Measurements from ENCODE around the gene STK33. TPM values are rescaled to one million over a fixed set of nuclear protein-coding genes. Genes with fewer than 3 reads are reported as not detected.

Gene STK33
- total RNA-seq, 1 experiment from 2014 or later = 19.5 TPM

DNA sequence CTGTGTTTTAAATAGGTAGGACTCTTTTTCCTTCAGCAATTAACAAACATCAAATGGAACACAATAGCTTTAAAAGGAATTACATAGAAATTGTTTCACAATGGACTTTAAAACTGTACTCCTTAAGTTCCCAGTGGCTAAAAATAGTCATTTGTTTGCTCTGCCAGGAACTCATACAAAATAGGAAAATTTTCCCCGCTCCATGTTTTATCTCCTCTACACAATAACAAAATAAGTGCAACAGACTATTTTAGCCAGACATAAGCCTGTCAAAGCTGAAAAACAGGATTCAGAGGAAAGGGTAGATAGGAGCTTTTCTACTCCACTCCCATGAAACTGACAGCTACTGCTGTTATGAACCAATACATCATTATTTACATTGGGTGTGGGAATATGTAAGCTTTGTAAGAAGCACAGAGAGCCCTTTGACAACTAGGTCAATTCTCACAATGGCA lies 90.1 kb downstream of the STK33 start:
- H3K23ac ChIP-seq (ENCODE audit: insufficient read length, low read depth, low read length) = no peak overlapping the region
- H3T11ph ChIP-seq (ENCODE audit: low read length) = no peak overlapping the region
- DNase-seq = no peak
- Mint-ChIP-seq H3K9me3 (peaks cover 4% of the 10 kb centered on the region in 2 experiments; a peak in 4 of 5 replicates), H3K4me1 (0 out of 4 replicates have a peak, but pooled peaks cover 0 to 2% of the 10 kb centered on the region in 2 experiments), H3K27ac (no peak overlapping the region), H3K27me3 (ENCODE audit: low read depth) (no peaks in the 10 kb centered on the region), H3K36me3 (ENCODE audit: insufficient read depth in 1 of 3, low read depth in 3 of 3) (peaks cover 0 to 5% (median 0%) of the 10 kb centered on the region in 3 experiments; a peak in 1 of 7 replicates), H3K4me3 (no peak overlapping the region)
- TF ChIP-seq, protein P1, sequence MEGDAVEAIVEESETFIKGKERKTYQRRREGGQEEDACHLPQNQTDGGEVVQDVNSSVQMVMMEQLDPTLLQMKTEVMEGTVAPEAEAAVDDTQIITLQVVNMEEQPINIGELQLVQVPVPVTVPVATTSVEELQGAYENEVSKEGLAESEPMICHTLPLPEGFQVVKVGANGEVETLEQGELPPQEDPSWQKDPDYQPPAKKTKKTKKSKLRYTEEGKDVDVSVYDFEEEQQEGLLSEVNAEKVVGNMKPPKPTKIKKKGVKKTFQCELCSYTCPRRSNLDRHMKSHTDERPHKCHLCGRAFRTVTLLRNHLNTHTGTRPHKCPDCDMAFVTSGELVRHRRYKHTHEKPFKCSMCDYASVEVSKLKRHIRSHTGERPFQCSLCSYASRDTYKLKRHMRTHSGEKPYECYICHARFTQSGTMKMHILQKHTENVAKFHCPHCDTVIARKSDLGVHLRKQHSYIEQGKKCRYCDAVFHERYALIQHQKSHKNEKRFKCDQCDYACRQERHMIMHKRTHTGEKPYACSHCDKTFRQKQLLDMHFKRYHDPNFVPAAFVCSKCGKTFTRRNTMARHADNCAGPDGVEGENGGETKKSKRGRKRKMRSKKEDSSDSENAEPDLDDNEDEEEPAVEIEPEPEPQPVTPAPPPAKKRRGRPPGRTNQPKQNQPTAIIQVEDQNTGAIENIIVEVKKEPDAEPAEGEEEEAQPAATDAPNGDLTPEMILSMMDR (conservative IDR thresholded peaks at IDR 0.05) = no peak
- WGBS (ENCODE audit: extremely low coverage, insufficient read length, low lambda C conversion rate) = no CpG with 5 or more reads among the region's 1 CpG
- no peak overlapping the region for H2BK12ac ChIP-seq (ENCODE audit: insufficient read length, low read depth, low read length)
- no peak overlapping the region for H2BK15ac ChIP-seq (ENCODE audit: low read depth, low read length)
- H3K56ac ChIP-seq (ENCODE audit: insufficient read length, low read depth, low read length) = no peak overlapping the region
- no peaks in the 10 kb centered on the region for H3K27me3 ChIP-seq (ENCODE audit: insufficient read depth, low read length)
- no peak overlapping the region for H3K14ac ChIP-seq (ENCODE audit: insufficient read depth, low read length)
- no peaks in the 10 kb centered on the region for H3K9me3 ChIP-seq (ENCODE audit: control insufficient read depth, low read depth, low read length)
- no peaks in the 10 kb centered on the region for H3K23me2 ChIP-seq (ENCODE audit: insufficient read length, low read depth, low read length, poor library complexity, severe bottlenecking)
- H3K79me2 ChIP-seq (ENCODE audit: insufficient read depth, low read length) = no peaks in the 10 kb centered on the region
- H2BK120ac ChIP-seq (ENCODE audit: low read depth, low read length, poor library complexity, severe bottlenecking) = no peak overlapping the region
- no peak overlapping the region for H2AFZ ChIP-seq (ENCODE audit: low read length)
- H2AK5ac ChIP-seq (ENCODE audit: insufficient read length, low read length) = no peak overlapping the region
- no peak overlapping the region for H4K5ac ChIP-seq (ENCODE audit: insufficient read length, low read depth, low read length)
- H3K9ac ChIP-seq (ENCODE audit: extremely low read depth, insufficient read length, low read length) = no peak overlapping the region
- H4K20me1 ChIP-seq (ENCODE audit: control insufficient read depth, insufficient read depth, insufficient read length) = no peaks in the 10 kb centered on the region
- H3K4ac ChIP-seq (ENCODE audit: low read depth, low read length) = no peak overlapping the region
- no peak overlapping the region for H3K27ac ChIP-seq (ENCODE audit: insufficient read length, low read depth, low read length)
- no peak overlapping the region for H3K4me2 ChIP-seq (ENCODE audit: insufficient read depth, insufficient read length, low read length)
- no peak overlapping the region for H2BK5ac ChIP-seq (ENCODE audit: insufficient read length, low read length)
- H4K91ac ChIP-seq (ENCODE audit: insufficient read length, low read depth, low read length) = no peak overlapping the region
- no peak overlapping the region for H3K18ac ChIP-seq (ENCODE audit: insufficient read length, low read depth, low read length)
- H3K79me1 ChIP-seq (ENCODE audit: insufficient read depth, low read depth, low read length, poor library complexity, severe bottlenecking) = no peaks in the 10 kb centered on the region
- H3K4me1 ChIP-seq (ENCODE audit: insufficient read depth, low read length) = no peaks in the 10 kb centered on the region
- no peak overlapping the region for H4K8ac ChIP-seq (replicated peaks; ENCODE audit: insufficient read length, low read depth, low read length)
- no peak overlapping the region for H2BK20ac ChIP-seq (ENCODE audit: low read depth, low read length, poor library complexity, severe bottlenecking)

Data from H9 (cell line).